Amniotic epithelial cell (primary cell): ENCODE data around the gene CLCF1.

ENCODE experiments used
- DNase-seq: peaks from one replicate; pipeline ENCODE4 v3.0.0-alpha.2; 2010; ENCODE audit warnings: low read depth

The CLCF1 gene

GRCh38 chr11:67356387-67356863 lies 17.0 kb downstream of the CLCF1 start:
- no peak for DNase-seq

- no peak for DNase-seq
Observed at GRCh38 chr11:67355794-67356386, 17.5 kb downstream of the CLCF1 start.

GRCh38 chr11:67355023-67355793 lies 18.2 kb downstream of the CLCF1 start:
- DNase-seq: no peak

- DNase-seq: peak; percentile 99
Observed at GRCh38 chr11:67354075-67355022, 19.0 kb downstream of the CLCF1 start.

- peak; percentile 94 for DNase-seq
Observed at GRCh38 chr11:67353317-67354074, 19.9 kb downstream of the CLCF1 start, which contains the start of gene POLD4. TSS of gene POLD4 (minus strand) at chr11:67353546. CDS start at chr11:67353399, 147 bp downstream.

- DNase-seq: no peak
Observed at GRCh38 chr11:67352546-67353316, 20.7 kb downstream of the CLCF1 start.

GRCh38 chr11:67351275-67352005 lies 22.0 kb downstream of the CLCF1 start:
- peak; percentile 72 for DNase-seq

GRCh38 chr11:67349928-67350465 lies 23.4 kb downstream of the CLCF1 start:
- DNase-seq: no peak

- DNase-seq: no peak
Observed at GRCh38 chr11:67349457-67349856, 23.9 kb downstream of the CLCF1 start.

GRCh38 chr11:67349036-67349435 lies 24.4 kb downstream of the CLCF1 start:
- no peak for DNase-seq

- DNase-seq: peak; percentile 89
Observed at GRCh38 chr11:67347964-67348749, 25.2 kb downstream of the CLCF1 start.

GRCh38 chr11:67345920-67346819 lies 27.2 kb downstream of the CLCF1 start:
- DNase-seq: peak; percentile 61

- DNase-seq: no peak
Observed at GRCh38 chr11:67345247-67345919, 28.0 kb downstream of the CLCF1 start.

GRCh38 chr11:67344264-67344663 lies 29.1 kb downstream of the CLCF1 start:
- no peak for DNase-seq

- no peak for DNase-seq
Observed at GRCh38 chr11:67337257-67337656, 36.1 kb downstream of the CLCF1 start.

GRCh38 chr11:67332081-67332691 lies 41.2 kb downstream of the CLCF1 start:
- DNase-seq: no peak

- DNase-seq: no peak
Observed at GRCh38 chr11:67323526-67323925, 49.9 kb downstream of the CLCF1 start.
